Skeletal muscle cell (primary cell): Measurements from ENCODE around the gene BCAR3.
A peak's percentile ranks its signal among the peaks of the same experiment; 100 is the strongest.
"Not testable (repeated sequence)": the region's sequence is repeated elsewhere in the genome, so short reads cannot be mapped to it uniquely, and the experiment has no call there.

Experiments
- DNase-seq: peaks from one replicate; pipeline ENCODE4 v3.0.0-alpha.2; 2010; ENCODE audit warnings: low read depth
- H3K4me3 ChIP-seq: 2 replicates; pipeline ENCODE4 v1.5.1; 2011; ENCODE audit warnings: low read depth, mild to moderate bottlenecking, control low read depth, low read length, moderate library complexity

The BCAR3 gene

DNA sequence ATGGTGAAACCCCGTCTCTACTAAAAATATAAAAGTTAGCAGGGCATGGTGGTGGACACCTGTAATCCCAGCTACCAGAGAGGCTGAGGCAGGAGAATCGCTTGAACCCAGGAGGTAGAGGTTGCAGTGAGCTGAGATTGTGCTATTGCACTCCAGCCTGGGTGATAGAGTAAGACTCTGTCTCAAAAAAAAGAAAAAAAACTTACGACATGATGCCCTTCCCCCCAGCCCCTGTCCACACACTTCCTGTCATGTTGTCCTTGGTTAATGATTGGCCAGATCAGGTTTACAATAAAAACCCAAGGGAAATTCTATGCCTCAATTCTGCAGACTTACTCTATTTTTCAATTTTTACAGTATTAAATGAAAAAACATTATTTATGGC lies 90.4 kb downstream of the BCAR3 start:
- not testable (repeated sequence) for DNase-seq, H3K4me3 ChIP-seq

DNA sequence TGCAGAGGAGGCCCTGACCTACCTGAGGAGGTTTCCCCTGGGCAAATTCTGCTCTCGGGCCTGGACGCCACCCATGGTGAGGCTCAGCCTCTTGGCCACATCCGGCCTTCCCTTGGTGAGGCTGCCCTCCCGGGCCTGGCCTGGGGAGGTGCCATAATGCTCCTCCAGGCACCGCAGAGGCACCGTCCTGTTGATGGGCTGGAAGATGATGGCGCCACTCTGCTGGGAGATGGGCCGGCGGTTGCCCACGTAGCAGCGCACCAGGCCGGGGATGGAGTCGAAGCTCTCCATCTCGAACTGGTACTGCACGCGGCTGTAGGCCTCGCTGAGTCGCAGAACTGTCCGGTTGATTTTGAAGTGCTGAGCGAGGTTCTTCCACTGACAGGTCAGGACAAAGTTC lies 92.7 kb downstream of the BCAR3 start:
- no peak overlapping the region for H3K4me3 ChIP-seq
- DNase-seq, result no peak

DNA sequence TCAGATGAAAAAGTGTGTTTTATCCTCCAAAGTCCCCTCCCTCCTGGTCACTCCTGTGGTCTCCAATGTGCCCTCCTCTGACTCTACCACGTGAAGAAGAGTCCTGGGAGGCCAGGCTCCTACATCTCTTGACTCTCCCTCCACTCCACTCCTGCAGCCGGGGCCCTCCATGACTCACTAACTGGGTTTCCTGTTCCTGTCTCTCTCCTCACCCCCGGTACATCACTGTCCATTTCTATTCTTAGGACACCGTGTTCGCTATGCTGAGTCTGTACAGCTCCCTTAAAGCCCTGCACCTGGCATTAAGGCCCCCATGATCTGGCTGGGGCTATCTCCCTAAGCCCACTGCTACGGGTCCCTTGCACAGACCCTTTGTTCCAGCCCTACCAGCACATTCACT lies 93.4 kb downstream of the BCAR3 start:
- H3K4me3 ChIP-seq, result no peak overlapping the region
- DNase-seq, result no peak

DNA sequence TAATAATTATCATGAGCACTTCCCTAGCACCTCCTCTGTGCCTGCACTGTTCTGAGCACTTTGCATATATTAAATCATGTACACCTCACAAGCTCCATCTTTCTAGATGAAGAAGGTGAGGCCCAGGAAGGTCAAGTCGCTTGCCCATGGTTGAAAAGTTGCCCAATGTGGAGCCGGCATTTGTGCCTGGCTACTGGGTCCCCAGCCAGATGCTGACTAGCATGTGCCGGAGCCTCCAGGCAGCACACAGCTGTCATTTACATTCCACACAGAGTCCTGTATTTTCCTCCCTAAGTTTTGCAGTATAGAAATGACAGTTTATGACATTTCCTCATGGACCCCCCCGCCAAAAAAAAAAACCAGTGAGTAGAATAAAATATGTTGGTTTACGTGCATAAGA lies 94.3 kb downstream of the BCAR3 start:
- no peak for DNase-seq

GRCh38 chr1:93585059-93585966 lies 96.3 kb downstream of the BCAR3 start:
- DNase-seq, result no peak
- no peak overlapping the region for H3K4me3 ChIP-seq

More for the DNA sequence above, 94.3 kb downstream of the BCAR3 start:
- no peak overlapping the region for H3K4me3 ChIP-seq

- DNase-seq, result peak; percentile 82
- no peak overlapping the region for H3K4me3 ChIP-seq
Measured at GRCh38 chr1:93584261-93585003, 97.2 kb downstream of the BCAR3 start.

DNA sequence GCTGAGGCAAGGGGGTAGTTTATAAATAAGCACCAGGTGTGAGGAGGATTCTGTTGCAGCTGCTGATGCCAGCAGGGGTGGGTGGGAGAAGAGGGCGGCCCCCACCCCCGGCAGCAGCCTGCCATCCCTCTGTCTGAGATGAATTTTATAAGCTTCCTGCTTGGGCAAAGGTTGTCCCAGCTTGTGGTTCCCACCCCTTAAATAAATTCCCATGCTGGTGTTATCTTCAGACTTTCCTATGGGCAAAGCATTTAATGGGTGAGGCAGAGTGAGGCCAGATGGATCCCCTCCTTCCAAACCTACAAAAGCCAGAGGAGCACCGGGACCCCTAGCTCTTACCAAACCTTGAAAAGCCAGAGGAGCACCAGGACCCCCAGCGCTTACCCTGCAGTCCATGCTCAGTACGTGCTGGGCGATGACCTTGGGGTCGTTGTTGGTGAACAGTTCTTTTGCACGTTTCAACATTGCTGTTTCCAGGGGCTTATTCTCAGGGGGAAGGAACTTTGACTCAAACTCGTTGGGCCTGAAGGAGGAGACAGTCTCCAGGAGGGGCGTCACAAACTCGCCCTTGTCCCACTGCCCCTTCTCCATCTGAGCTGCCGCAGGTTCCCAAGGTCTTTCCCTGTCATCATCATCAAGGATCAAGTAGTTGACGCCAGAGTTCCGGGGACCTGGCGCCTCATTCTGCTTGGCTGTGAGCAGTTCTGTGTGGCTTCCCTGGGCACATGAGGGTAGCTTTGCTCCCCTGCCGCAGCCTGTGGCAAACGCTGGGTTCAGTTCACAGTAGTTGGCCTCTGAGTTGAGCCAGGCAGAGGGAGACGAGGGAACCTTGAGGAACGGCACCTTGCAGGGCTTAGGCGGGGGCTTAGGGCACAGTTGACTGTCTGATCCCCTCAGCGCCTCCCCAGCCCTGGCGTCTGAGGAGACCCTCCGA lies 99.5 kb downstream of the BCAR3 start:
- no peak for DNase-seq

GRCh38 chr1:93579891-93580290 lies 101.7 kb downstream of the BCAR3 start:
- DNase-seq, result peak; percentile 85
- no peak overlapping the region for H3K4me3 ChIP-seq

More for the DNA sequence above, 99.5 kb downstream of the BCAR3 start:
- H3K4me3 ChIP-seq, result no peak overlapping the region

DNA sequence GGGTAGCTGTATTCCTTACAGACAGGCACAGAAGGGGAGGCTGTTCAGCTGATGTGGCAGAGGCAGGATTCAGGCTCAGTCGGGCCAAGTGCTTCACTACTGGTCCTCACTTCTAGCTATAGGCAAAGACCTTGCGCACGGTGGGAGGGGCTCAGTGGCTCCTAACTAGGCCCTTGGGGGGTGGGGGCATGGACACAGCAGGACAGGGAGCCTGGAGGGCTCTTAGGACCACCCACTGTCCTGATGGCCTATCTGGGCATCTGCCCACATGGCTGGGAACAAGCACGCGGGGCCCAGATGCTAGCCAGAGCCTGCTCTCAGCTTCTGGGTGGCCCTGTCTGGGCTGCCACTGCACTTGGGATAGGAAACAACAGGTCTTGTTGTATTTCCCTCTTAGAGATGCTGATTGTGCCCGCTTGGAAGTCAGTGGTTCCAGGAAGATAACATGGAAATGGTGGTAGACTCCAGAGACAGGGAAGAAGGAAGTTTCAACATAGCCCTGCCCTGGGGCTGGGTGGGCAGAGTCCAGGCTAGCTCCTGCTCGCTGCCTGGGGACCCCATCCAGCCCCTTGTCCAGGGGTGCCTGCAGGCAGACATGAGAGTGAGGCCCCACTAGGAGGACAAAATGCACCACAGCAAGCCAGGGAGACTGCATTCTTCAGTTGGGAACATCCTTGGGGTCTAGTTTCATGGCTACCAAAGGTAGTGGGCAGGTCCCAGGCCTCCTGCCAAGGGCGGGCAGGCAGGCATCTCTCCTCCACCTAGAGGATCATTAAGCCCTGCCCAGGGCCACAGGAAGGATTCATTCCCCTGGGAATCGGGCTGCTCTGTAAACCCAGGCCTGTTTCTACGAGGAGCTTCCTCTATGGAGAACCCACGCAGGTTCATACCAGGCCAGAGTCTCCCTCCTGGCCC lies 102.5 kb downstream of the BCAR3 start:
- no peak overlapping the region for H3K4me3 ChIP-seq
- DNase-seq, result no peak

DNA sequence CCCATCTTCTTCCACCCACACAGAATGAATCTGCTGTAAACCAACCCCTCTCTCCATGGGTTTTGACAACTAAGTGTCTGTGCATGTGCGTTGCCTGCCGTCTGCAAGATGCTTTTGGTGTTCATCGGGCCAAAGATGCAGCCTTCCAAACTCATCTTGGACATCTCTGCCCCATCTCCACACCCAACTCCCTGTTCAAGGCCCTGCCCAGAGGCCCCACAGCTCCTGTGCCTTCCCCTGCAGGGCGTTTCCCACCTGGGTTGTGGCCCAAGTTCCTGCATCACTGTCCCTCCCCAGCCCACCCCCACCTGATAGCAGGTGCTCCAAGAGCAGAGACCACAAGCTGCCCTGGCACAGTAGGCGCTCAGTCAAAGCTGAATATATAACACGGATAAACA lies 103.2 kb downstream of the BCAR3 start:
- no peak for DNase-seq
- H3K4me3 ChIP-seq, result no peak overlapping the region

GRCh38 chr1:93577536-93578432 lies 103.9 kb downstream of the BCAR3 start:
- DNase-seq, result no peak
- H3K4me3 ChIP-seq, result no peak overlapping the region

DNA sequence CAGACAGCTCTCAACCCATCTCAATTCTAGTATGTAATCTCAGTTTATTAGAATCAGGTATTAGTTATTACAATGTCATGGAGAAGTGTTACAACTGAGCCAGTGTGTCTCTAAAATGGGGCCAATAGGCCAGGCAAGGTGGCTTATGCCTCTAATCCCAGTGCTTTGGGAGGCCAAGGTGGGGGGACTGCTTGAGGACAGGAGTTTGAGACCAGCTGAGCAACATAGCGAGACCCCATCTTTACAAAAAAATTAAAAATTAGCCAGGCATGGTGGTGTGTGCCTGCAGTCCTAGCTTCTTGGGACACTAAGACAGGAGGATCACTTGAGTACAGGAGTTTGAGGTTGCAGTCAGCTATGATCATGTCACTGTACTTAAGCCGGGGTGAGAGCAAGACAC lies 104.9 kb downstream of the BCAR3 start:
- no peak overlapping the region for H3K4me3 ChIP-seq
- DNase-seq, result no peak

GRCh38 chr1:93576346-93576745 lies 105.3 kb downstream of the BCAR3 start:
- DNase-seq, result no peak
- H3K4me3 ChIP-seq, result no peak overlapping the region

GRCh38 chr1:93575621-93576284 lies 105.9 kb downstream of the BCAR3 start:
- H3K4me3 ChIP-seq, result no peak overlapping the region
- no peak for DNase-seq

- H3K4me3 ChIP-seq, result no peak overlapping the region
- no peak for DNase-seq
Measured at GRCh38 chr1:93574991-93575390, 106.6 kb downstream of the BCAR3 start.

DNA sequence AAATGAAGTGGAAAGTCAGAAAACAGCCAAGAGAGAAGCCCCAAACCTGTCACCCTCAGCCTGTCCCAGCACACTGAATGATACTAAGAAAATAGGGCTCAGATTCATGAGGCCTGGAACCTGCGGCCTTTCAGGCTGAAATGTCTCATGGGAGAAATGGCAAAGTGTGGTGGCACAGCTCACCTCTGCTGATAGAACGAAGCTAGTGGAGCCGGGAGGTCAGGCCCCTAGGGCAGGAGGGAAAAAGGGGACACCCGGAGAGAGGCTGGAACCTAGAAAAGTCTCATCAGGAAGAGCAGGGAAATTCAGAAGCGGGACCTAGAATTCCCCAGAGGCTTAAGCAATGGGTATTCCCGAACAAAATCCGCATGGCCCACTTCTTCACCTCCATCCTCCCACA lies 107.1 kb downstream of the BCAR3 start:
- H3K4me3 ChIP-seq, result no peak overlapping the region
- DNase-seq, result no peak

DNA sequence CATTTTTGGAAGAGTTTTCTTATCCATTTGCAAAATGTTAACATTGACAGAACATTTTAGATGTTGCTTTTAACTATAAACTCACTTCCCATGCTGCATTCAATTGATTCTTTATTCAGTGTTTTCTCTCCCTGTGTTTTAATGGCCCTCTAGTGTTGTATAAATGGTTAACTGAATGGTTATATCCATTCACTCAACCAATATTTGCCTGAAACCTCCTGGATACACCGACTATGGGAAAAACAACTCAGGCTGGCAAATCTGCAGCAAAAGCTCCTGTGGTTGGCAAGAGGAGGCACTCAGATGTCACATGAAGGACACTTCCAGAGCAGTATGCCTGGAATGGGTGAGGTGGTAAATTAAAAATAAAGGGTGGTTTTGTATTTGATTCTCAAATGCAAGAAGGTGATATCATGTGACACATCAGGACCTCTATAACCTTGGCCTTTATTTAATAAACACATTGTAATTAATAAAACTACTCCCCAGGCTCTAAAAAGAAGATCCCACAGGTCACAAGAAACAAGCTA lies 107.6 kb downstream of the BCAR3 start:
- no peak for DNase-seq
- no peak overlapping the region for H3K4me3 ChIP-seq
